GM12865 (cell line): Measurements from ENCODE around the gene ARAP1.

Experiments
- DNase-seq: peaks from one replicate; pipeline ENCODE4 v3.0.0; 2010; ENCODE audit warnings: low read depth
- H3K4me3 ChIP-seq: 2 replicates; pipeline ENCODE4 v1.5.1; 2011; ENCODE audit warnings: mild to moderate bottlenecking, low read depth, low read length, control low read depth
- CTCF ChIP-seq: IDR thresholded peaks from 2 replicates; pipeline ENCODE4 v1.5.1; 2011; ENCODE audit warnings: low read length, control low read depth, low read depth, inconsistent platforms; ENCODE audit not compliant: insufficient read depth; ENCODE audit errors: missing control alignments

Gene ARAP1

GRCh38 chr11:72753341-72754148, 1.3 kb upstream of the ARAP1 start:
- no peak for TF ChIP-seq CTCF
- no peak overlapping the region for H3K4me3 ChIP-seq
- DNase-seq: no peak

- TF ChIP-seq CTCF: no peak
- DNase-seq: no peak
- peak overlapping the region; percentile 97 for H3K4me3 ChIP-seq
Observed at GRCh38 chr11:72751116-72752087, 806 bp downstream of the ARAP1 start.

- peak overlapping the region; percentile 97 for H3K4me3 ChIP-seq
- DNase-seq: no peak
- no peak for TF ChIP-seq CTCF
Observed at GRCh38 chr11:72750556-72751115, 1.6 kb downstream of the ARAP1 start.

- no peak overlapping the region for H3K4me3 ChIP-seq
- no peak for TF ChIP-seq CTCF
- DNase-seq: no peak
Observed at GRCh38 chr11:72750086-72750485, 2.1 kb downstream of the ARAP1 start.

GRCh38 chr11:72747289-72747855, 4.8 kb downstream of the ARAP1 start:
- TF ChIP-seq CTCF: no peak
- no peak for DNase-seq
- no peak overlapping the region for H3K4me3 ChIP-seq

GRCh38 chr11:72746821-72747220, 5.4 kb downstream of the ARAP1 start:
- H3K4me3 ChIP-seq: no peak overlapping the region
- no peak for DNase-seq
- no peak for TF ChIP-seq CTCF
